GM13976 (cell line): ENCODE data around the gene XRCC5.
A peak's percentile ranks its signal among the peaks of the same experiment; 100 is the strongest.

Experiments used
- DNase-seq: peaks from one replicate; pipeline ENCODE4 v3.0.0; 2012; ENCODE audit warnings: low spot score
- CTCF ChIP-seq: IDR thresholded peaks from 2 replicates; pipeline ENCODE4 v1.5.1; 2012; ENCODE audit warnings: borderline replicate concordance, mild to moderate bottlenecking; ENCODE audit not compliant: insufficient read depth; ENCODE audit errors: extremely low read depth, missing control alignments, control extremely low read depth
- in situ Hi-C: fragments of 300-500 bp; cut with MboI; formaldehyde crosslinking; loops from one replicate; pipeline ENCODE4 v1.12.0; 2022; ENCODE audit warnings: low sequenced_read_pairs, mixed read lengths, inconsistent platforms; ENCODE audit not compliant: unreplicated experiment

XRCC5 gene

GRCh38 chr2:216082805-216083204 lies 26.3 kb upstream of the XRCC5 start:
- peak; percentile 36 for DNase-seq
- TF ChIP-seq CTCF, result no peak
- in situ Hi-C loops, result no loop called here

GRCh38 chr2:216083464-216084281 lies 25.5 kb upstream of the XRCC5 start:
- DNase-seq, result no peak
- in situ Hi-C loops, result no loop called here
- no peak for TF ChIP-seq CTCF

GRCh38 chr2:216084547-216084946 lies 24.6 kb upstream of the XRCC5 start:
- TF ChIP-seq CTCF, result no peak
- DNase-seq, result peak; percentile 31
- in situ Hi-C loops, result no loop called here

GRCh38 chr2:216086207-216086893 lies 22.8 kb upstream of the XRCC5 start:
- in situ Hi-C loops, result no loop called here

GRCh38 chr2:216090369-216090786 lies 18.8 kb upstream of the XRCC5 start:
- peak; percentile 63 for DNase-seq
- no peak for TF ChIP-seq CTCF
- in situ Hi-C loops, result no loop called here

More at GRCh38 chr2:216086207-216086893, 22.8 kb upstream of the XRCC5 start:
- peak; percentile 4 for TF ChIP-seq CTCF
- peak; percentile 37 for DNase-seq

GRCh38 chr2:216092646-216093045 lies 16.5 kb upstream of the XRCC5 start:
- DNase-seq, result no peak
- in situ Hi-C loops, result no loop called here
- TF ChIP-seq CTCF, result no peak
